Measurements from ENCODE around the gene DMKN. TPM values are rescaled to one million over a fixed set of nuclear protein-coding genes. Genes with fewer than 3 reads are reported as not detected.

The DMKN gene
- total and polyA plus RNA-seq, 2 of the 8 experiments (the other 6 are each of a cell fraction or from before 2014, with no cell fraction given): 290 to 330 TPM

GRCh38 chr19:35455616-35456201 lies 57.7 kb downstream of the DMKN start (continued):
- TF ChIP-seq CHD7 (IDR thresholded peaks at IDR 0.05; ENCODE audit: insufficient replicate concordance, low read length) (no peak), CREB1 (IDR thresholded peaks at IDR 0.05) (no peak), FOSL1 (IDR thresholded peaks at IDR 0.05; ENCODE audit: insufficient read depth, low read depth, low read length) (no peak), SP4 (IDR thresholded peaks at IDR 0.05; ENCODE audit: low read length) (no peak), TEAD4 (IDR thresholded peaks at IDR 0.05; ENCODE audit: low read depth, low read length) (no peak), JUND (IDR thresholded peaks at IDR 0.05; ENCODE audit: low read length) (no peak), SUZ12 (IDR thresholded peaks at IDR 0.05; ENCODE audit: low read length) (no peak), CBX5 (IDR thresholded peaks at IDR 0.05; ENCODE audit: low read depth, low read length) (no peak), BRCA1 (IDR thresholded peaks at IDR 0.05; ENCODE audit: low read depth, low read length) (no peak), TBP (IDR thresholded peaks at IDR 0.05; ENCODE audit: low read depth, low read length) (no peak)

All from H1 (cell line).